ENCODE data around the gene ACP7. TPM values are rescaled to one million over a fixed set of nuclear protein-coding genes. Genes with fewer than 3 reads are reported as not detected.

ACP7 gene
- total and polyA plus RNA-seq, 2 experiments from 2014 or later = 0.27 to 0.45 TPM

DNA sequence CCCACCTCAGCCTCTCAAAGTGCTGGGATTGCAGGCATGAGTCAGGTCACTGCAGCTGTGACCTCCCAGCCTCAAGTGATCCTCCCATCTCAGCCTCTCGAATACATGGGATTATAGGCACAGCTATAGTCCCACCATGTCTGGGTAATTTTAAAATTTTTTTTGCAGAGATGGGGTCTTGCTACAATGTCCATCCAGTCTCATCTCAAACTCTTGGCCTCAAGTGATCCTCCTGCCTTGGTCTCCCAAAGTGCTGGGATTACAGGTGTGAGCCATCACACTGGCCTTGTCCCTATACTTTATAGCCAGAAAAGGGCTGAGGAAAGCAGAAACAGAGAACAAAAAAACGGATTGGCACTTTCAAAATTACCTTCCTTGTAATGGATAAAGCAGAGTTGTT lies 47.0 kb upstream of the ACP7 start (continued):
- TF ChIP-seq JUNB (IDR thresholded peaks at IDR 0.05; ENCODE audit: unreplicated experiment) = no peak
- no peak for TF ChIP-seq EZH2phosphoT487 (IDR thresholded peaks at IDR 0.05; ENCODE audit: unreplicated experiment)
- TF ChIP-seq EZH2 (IDR thresholded peaks at IDR 0.05; ENCODE audit: low read depth, unreplicated experiment) = no peak
- no peak for TF ChIP-seq ZNF114 (CRISPR knock-in tag; IDR thresholded peaks at IDR 0.05)

DNA sequence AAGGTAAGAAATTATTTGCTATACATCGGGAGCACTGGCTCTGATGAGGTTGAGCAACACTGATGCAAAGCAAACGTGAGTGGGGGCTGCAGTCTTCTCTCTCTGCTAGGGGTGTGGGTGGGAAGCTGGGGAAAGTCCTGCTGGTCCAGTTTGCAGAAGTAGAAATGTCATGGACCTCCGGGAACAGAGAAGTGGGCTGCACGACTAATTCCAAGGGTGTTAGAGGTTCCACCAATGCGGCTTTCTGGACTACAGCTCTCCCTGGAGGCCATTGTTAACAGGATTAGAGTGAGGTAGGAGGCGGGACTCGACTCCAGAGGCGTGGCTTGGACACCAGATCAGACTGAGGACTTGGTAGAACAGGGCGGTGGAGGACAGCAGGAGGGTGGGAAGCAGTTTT lies 46.1 kb upstream of the ACP7 start:
- Mint-ChIP-seq H3K27ac (no peak overlapping the region), H3K4me3 (0 out of 3 replicates have a peak overlapping the region, but pooled peaks have one; percentile 2), H3K4me1 (peaks cover 10% of the 10 kb centered on the region; the same call in 2 of the 3 replicates), H3K9me3 (peaks cover 4% of the 10 kb centered on the region; the same call in 2 of the 3 replicates), H3K27me3 (ENCODE audit: insufficient read depth, low read depth, poor library complexity) (no peaks in the 10 kb centered on the region), H3K36me3 (ENCODE audit: low read depth) (no peaks in the 10 kb centered on the region)
- peak overlapping the region; percentile 98 for H2AFZ ChIP-seq
- no peaks in the 10 kb centered on the region for H3F3A ChIP-seq (replicated peaks; ENCODE audit: low read depth)
- H3K4me2 ChIP-seq = no peak overlapping the region
- TF ChIP-seq ZNF114 (CRISPR knock-in tag; IDR thresholded peaks at IDR 0.05) = no peak
- TF ChIP-seq, protein P1, sequence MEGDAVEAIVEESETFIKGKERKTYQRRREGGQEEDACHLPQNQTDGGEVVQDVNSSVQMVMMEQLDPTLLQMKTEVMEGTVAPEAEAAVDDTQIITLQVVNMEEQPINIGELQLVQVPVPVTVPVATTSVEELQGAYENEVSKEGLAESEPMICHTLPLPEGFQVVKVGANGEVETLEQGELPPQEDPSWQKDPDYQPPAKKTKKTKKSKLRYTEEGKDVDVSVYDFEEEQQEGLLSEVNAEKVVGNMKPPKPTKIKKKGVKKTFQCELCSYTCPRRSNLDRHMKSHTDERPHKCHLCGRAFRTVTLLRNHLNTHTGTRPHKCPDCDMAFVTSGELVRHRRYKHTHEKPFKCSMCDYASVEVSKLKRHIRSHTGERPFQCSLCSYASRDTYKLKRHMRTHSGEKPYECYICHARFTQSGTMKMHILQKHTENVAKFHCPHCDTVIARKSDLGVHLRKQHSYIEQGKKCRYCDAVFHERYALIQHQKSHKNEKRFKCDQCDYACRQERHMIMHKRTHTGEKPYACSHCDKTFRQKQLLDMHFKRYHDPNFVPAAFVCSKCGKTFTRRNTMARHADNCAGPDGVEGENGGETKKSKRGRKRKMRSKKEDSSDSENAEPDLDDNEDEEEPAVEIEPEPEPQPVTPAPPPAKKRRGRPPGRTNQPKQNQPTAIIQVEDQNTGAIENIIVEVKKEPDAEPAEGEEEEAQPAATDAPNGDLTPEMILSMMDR (conservative IDR thresholded peaks at IDR 0.05; ENCODE audit: low read depth in 2 of 2) = peak; percentile 33 to 61
- no peak for TF ChIP-seq JUNB (IDR thresholded peaks at IDR 0.05; ENCODE audit: unreplicated experiment)
- H3K4me1 ChIP-seq (ENCODE audit: insufficient read depth) = peaks cover 9% of the 10 kb centered on the region
- H3K27me3 ChIP-seq (ENCODE audit: insufficient read depth) = no peaks in the 10 kb centered on the region
- no peaks in the 10 kb centered on the region for H3K79me2 ChIP-seq (replicated peaks; ENCODE audit: insufficient read depth)
- no peaks in the 10 kb centered on the region for H3K36me3 ChIP-seq (ENCODE audit: insufficient read depth)
- ATAC-seq (peak; percentile 100), DNase-seq (ENCODE audit: low spot score) (peak; percentile 89)
- no peaks in the 10 kb centered on the region for H3K9me2 ChIP-seq (ENCODE audit: insufficient read depth)
- no peak overlapping the region for H3K4me3 ChIP-seq
- no peaks in the 10 kb centered on the region for H4K20me1 ChIP-seq (replicated peaks; ENCODE audit: insufficient read depth)
- no peak overlapping the region for H3K27ac ChIP-seq (ENCODE audit: low read depth)

DNA sequence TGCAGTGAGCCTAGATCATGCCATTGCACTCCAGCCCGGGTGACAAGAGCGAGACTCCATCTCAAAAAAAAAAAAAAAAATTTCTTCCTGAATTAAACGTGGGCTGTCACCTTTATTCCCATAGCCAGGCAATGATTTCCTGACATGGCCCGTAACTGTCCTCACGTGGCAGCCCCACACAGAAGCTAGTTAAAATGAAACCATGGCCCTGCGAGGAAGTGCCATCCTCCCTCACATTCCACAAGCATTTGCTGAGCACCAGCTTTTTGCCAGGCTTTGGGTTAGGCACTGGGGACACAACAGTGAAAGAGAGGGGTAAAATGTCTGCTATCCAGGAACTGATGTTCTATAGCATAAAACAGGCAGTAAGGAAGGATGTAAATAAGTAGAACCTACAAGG lies 38.7 kb upstream of the ACP7 start:
- no peak overlapping the region for H3K27ac Mint-ChIP-seq
- no peak overlapping the region for H3K4me2 ChIP-seq
- H3K4me1 ChIP-seq (ENCODE audit: insufficient read depth) = no peaks in the 10 kb centered on the region
- H3K36me3 ChIP-seq (ENCODE audit: insufficient read depth) = no peaks in the 10 kb centered on the region
- H3F3A ChIP-seq (replicated peaks; ENCODE audit: low read depth) = no peaks in the 10 kb centered on the region
- no peaks in the 10 kb centered on the region for H3K79me2 ChIP-seq (replicated peaks; ENCODE audit: insufficient read depth)
- DNase-seq (ENCODE audit: low spot score) (no peak), ATAC-seq (no peak)
- H3K4me3 ChIP-seq = no peak overlapping the region
- no peaks in the 10 kb centered on the region for H3K27me3 ChIP-seq (ENCODE audit: insufficient read depth)
- no peaks in the 10 kb centered on the region for H3K27me3 Mint-ChIP-seq (ENCODE audit: insufficient read depth, low read depth, poor library complexity)
- no peak overlapping the region for H2AFZ ChIP-seq
- H3K4me1 Mint-ChIP-seq = no peaks in the 10 kb centered on the region
- H3K9me3 Mint-ChIP-seq = peaks cover 31% of the 10 kb centered on the region
- H4K20me1 ChIP-seq (replicated peaks; ENCODE audit: insufficient read depth) = no peaks in the 10 kb centered on the region
- no peak overlapping the region for H3K27ac ChIP-seq (ENCODE audit: low read depth)
- no peak overlapping the region for H3K4me3 Mint-ChIP-seq
- TF ChIP-seq, protein P2, sequence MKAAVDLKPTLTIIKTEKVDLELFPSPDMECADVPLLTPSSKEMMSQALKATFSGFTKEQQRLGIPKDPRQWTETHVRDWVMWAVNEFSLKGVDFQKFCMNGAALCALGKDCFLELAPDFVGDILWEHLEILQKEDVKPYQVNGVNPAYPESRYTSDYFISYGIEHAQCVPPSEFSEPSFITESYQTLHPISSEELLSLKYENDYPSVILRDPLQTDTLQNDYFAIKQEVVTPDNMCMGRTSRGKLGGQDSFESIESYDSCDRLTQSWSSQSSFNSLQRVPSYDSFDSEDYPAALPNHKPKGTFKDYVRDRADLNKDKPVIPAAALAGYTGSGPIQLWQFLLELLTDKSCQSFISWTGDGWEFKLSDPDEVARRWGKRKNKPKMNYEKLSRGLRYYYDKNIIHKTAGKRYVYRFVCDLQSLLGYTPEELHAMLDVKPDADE (IDR thresholded peaks at IDR 0.05) = no peak
- no peak for TF ChIP-seq ZNF114 (CRISPR knock-in tag; IDR thresholded peaks at IDR 0.05)
- TF ChIP-seq ZNF331 (CRISPR knock-in tag; IDR thresholded peaks at IDR 0.05; ENCODE audit: low read depth) = no peak
- no peaks in the 10 kb centered on the region for H3K9me2 ChIP-seq (ENCODE audit: insufficient read depth)
- peaks cover 5% of the 10 kb centered on the region; the same call in 1 of the 3 replicates for H3K36me3 Mint-ChIP-seq (ENCODE audit: low read depth)
